OCI-LY7 (cell line): ENCODE data around the gene METTL24. TPM values are rescaled to one million over a fixed set of nuclear protein-coding genes. Genes with fewer than 3 reads are reported as not detected.

Experiments
- BruUV-seq: library from RNA; stranded (reverse); fragments of 400-500 nt; replicated peaks from 2 replicates; lab custom pipeline; 2021; lab: Mats Ljungman, UMichigan
- CTCF ChIA-PET: fragments of 300-600 bp; sonication (Branson Sonifier 250); formaldehyde crosslinking; loops from one replicate; lab custom pipeline; 2022; ENCODE audit warnings: antibody characterized with exemption; ENCODE audit not compliant: unreplicated experiment; lab: Charles Lee
- POLR2A ChIA-PET: fragments of 300-600 bp; sonication (Branson Sonifier 250); formaldehyde crosslinking; loops from one replicate; lab custom pipeline; 2022; ENCODE audit warnings: antibody characterized with exemption; lab: Charles Lee
- DNase-seq: peaks from one replicate; pipeline ENCODE4 v3.0.0-alpha.2; 2015; ENCODE audit warnings: low spot score
- H2AFZ ChIP-seq: fragments of 200-600 bp; sonication (generic), shearing (Covaris generic); 2 replicates; pipeline ENCODE4 v1.6.1; 2014; ENCODE audit warnings: mild to moderate bottlenecking, antibody characterized with exemption, low read length, moderate library complexity
- H3K27ac ChIP-seq: fragments of 200-600 bp; sonication (generic); 2 replicates; pipeline ENCODE4 v1.5.1; 2014; ENCODE audit warnings: mixed run types, low read depth, mild to moderate bottlenecking, moderate library complexity, low read length, inconsistent platforms; ENCODE audit not compliant: poor library complexity, severe bottlenecking
- H3K36me3 ChIP-seq: fragments of 200-600 bp; sonication (generic); 2 replicates; pipeline ENCODE4 v1.6.1; 2014; ENCODE audit warnings: mild to moderate bottlenecking, antibody characterized with exemption, low read length, moderate library complexity, mixed read lengths; ENCODE audit not compliant: insufficient read depth
- H3K4me1 ChIP-seq: fragments of 200-600 bp; sonication (generic); 2 replicates; pipeline ENCODE4 v1.5.1; 2014; ENCODE audit warnings: mild to moderate bottlenecking, low read length; ENCODE audit not compliant: insufficient read depth, poor library complexity, severe bottlenecking
- H3K4me2 ChIP-seq: fragments of 200-600 bp; sonication (generic); 2 replicates; pipeline ENCODE4 v1.6.1; 2014; ENCODE audit warnings: mild to moderate bottlenecking, low read length
- H3K4me3 ChIP-seq: fragments of 200-600 bp; sonication (generic); 2 replicates; pipeline ENCODE4 v1.5.1; 2014; ENCODE audit warnings: mild to moderate bottlenecking, low read depth, low read length; ENCODE audit not compliant: poor library complexity, severe bottlenecking
- H3K79me2 ChIP-seq: fragments of 200-600 bp; sonication (generic); 2 replicates; pipeline ENCODE4 v1.6.1; 2016; ENCODE audit warnings: low read depth, mild to moderate bottlenecking, low read length, moderate library complexity, mixed read lengths; ENCODE audit not compliant: insufficient read depth
- H3K9me2 ChIP-seq: fragments of 200-600 bp; sonication (generic); 2 replicates; pipeline ENCODE4 v1.6.1; 2016; ENCODE audit warnings: mild to moderate bottlenecking, low read length, mixed read lengths; ENCODE audit not compliant: insufficient read depth
- H3K9me3 ChIP-seq: fragments of 200-600 bp; sonication (generic); 2 replicates; pipeline ENCODE4 v1.6.1; 2014; ENCODE audit warnings: mild to moderate bottlenecking, mixed run types, low read length, mixed read lengths
- H4K20me1 ChIP-seq: fragments of 200-600 bp; sonication (generic); 2 replicates; pipeline ENCODE4 v1.6.1; 2014; ENCODE audit warnings: mild to moderate bottlenecking, antibody characterized with exemption, low read length, moderate library complexity, mixed read lengths; ENCODE audit not compliant: insufficient read depth
- EZH2phosphoT487 ChIP-seq: fragments of 200-600 bp; sonication (generic); IDR thresholded peaks from 2 replicates; pipeline ENCODE4 v1.6.1; 2018; ENCODE audit warnings: low read depth, borderline replicate concordance, mild to moderate bottlenecking, mixed run types, antibody characterized with exemption, low read length, moderate library complexity, mixed read lengths
- intact Hi-C: fragments of 100-400 bp; cut with micrococcal nuclease; formaldehyde crosslinking; loops from one replicate; pipeline ENCODE4 v1.10.0; 2022; ENCODE audit not compliant: unreplicated experiment
- total RNA-seq, 2 experiments: library from RNA; depleted of rRNA in 1 of 2; stranded (reverse); fragments of >200 nt in 1 of 2; shearing (Covaris generic) in 1 of 2; gene quantifications; 2 replicates each; pipeline ENCODE4 v1.2.3, GENCODE V29; 2014 to 2022
- TF ChIP-seq, protein P1 (sequence below): fragments of 200-600 bp; sonication (generic); conservative IDR thresholded peaks from 2 replicates; pipeline ENCODE4 v1.5.1; 2014; ENCODE audit warnings: mild to moderate bottlenecking, antibody characterized with exemption, low read length, moderate library complexity, mixed read lengths

The METTL24 gene
- total RNA-seq, 2 experiments from 2014 or later: not detected

DNA sequence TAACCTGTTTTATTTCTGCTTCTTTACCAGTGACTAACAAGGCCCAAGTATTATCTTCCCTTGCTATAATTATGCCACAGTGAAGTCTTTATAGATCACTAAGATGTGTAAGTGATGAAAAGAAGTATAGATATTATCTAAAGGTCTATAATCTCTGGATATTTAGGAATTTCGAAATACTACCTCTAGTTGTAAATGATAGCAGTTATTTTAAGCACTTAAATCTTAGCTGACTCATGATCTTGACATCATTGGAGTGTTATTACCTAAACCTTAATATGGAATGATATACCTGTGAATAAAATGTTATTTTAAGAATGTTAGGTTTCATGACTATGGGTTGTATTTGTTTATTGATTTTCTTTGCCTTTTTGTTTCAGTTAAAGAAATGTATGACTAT is 146.4 kb downstream of the METTL24 start:
- no peak overlapping the region for H3K4me2 ChIP-seq
- H3K4me1 ChIP-seq: peaks cover 17% of the 10 kb centered on the region
- H3K36me3 ChIP-seq: peaks cover 94% of the 10 kb centered on the region
- peaks cover 19% of the 10 kb centered on the region; the same call in 1 of the 2 replicates for H3K79me2 ChIP-seq
- no peak for DNase-seq
- POLR2A ChIA-PET: interaction anchor here (0.7 to 1.4 kb wide), 2 partner anchors 30 to 51 kb away, joined by 3 to 5 read pairs; no protein-coding TSS in a partner anchor
- no peaks in the 10 kb centered on the region for H4K20me1 ChIP-seq
- no TSS peak for BruUV-seq
- no peaks in the 10 kb centered on the region for H3K9me3 ChIP-seq
- CTCF ChIA-PET: no interaction called here
- intact Hi-C loops: no loop called here
- no peak overlapping the region for H3K4me3 ChIP-seq
- no peak for TF ChIP-seq EZH2phosphoT487
- TF ChIP-seq, protein P1, sequence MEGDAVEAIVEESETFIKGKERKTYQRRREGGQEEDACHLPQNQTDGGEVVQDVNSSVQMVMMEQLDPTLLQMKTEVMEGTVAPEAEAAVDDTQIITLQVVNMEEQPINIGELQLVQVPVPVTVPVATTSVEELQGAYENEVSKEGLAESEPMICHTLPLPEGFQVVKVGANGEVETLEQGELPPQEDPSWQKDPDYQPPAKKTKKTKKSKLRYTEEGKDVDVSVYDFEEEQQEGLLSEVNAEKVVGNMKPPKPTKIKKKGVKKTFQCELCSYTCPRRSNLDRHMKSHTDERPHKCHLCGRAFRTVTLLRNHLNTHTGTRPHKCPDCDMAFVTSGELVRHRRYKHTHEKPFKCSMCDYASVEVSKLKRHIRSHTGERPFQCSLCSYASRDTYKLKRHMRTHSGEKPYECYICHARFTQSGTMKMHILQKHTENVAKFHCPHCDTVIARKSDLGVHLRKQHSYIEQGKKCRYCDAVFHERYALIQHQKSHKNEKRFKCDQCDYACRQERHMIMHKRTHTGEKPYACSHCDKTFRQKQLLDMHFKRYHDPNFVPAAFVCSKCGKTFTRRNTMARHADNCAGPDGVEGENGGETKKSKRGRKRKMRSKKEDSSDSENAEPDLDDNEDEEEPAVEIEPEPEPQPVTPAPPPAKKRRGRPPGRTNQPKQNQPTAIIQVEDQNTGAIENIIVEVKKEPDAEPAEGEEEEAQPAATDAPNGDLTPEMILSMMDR: no peak
- no peaks in the 10 kb centered on the region for H3K9me2 ChIP-seq
- H3K27ac ChIP-seq: no peak overlapping the region
- no peak overlapping the region for H2AFZ ChIP-seq

DNA sequence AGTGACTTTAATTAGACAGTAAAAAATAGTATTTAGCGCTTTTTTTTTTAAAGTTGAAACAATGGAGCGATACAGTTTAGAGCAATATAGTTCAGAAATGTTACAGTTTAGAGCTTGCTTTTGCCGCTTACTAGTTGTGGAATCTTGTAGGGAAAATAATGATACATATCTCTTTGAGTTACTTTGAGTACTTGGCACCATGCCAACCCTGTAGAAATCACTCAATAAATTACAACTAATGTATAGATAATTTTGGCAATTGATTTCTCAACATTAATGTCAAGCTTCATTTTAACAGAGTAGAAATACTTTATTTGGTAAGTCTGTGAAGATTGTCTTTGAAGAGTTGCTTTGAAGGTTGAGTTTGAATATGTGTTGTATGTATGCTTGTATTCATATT is 150.5 kb downstream of the METTL24 start:
- ChIA-PET POLR2A (interaction anchor here (0.6 to 4.4 kb wide), 11 partner anchors 9 to 636 kb away, joined by 3 to 55 read pairs (median 6); partner anchors contain the start of genes CDC40 and WASF1), CTCF (interaction anchor here (3.2 kb wide), 1 partner anchor 27 kb away, joined by 20 read pairs; the partner anchor contains the start of genes CDC40 and WASF1)
- Histone ChIP-seq H3K4me2 (no peak overlapping the region), H3K27ac (no peak overlapping the region), H3K4me1 (peaks cover 42% of the 10 kb centered on the region), H3K9me2 (no peaks in the 10 kb centered on the region), H3K36me3 (peaks cover 53% of the 10 kb centered on the region), H2AFZ (no peak overlapping the region), H4K20me1 (no peaks in the 10 kb centered on the region), H3K4me3 (no peak overlapping the region), H3K9me3 (no peaks in the 10 kb centered on the region), H3K79me2 (peaks cover 45% of the 10 kb centered on the region; the same call in 1 of the 2 replicates)
- no peak for TF ChIP-seq EZH2phosphoT487
- TF ChIP-seq, protein P1: no peak
- intact Hi-C loops: loop anchor here (2.0 kb wide), 1 partner anchor 29 kb away; the partner anchor contains the start of gene WASF1
- BruUV-seq: no TSS peak
- no peak for DNase-seq
